CD4-positive, alpha-beta T cell treated with Interleukin-17A for 4 hours (primary cell): Measurements from ENCODE around the gene PNLIPRP2.

Experiments
- DNase-seq: peaks from one replicate; pipeline ENCODE4 v3.0.0-alpha.2; 2020; ENCODE audit warnings: mixed read lengths

Gene PNLIPRP2

GRCh38 chr10:116613471-116613870 is 7.3 kb upstream of the PNLIPRP2 start:
- DNase-seq, result no peak

GRCh38 chr10:116614796-116615195 is 6.0 kb upstream of the PNLIPRP2 start:
- DNase-seq, result no peak

GRCh38 chr10:116615199-116615776 is 5.5 kb upstream of the PNLIPRP2 start:
- no peak for DNase-seq

GRCh38 chr10:116621476-116621875 is 723 bp downstream of the PNLIPRP2 start:
- DNase-seq, result no peak

GRCh38 chr10:116621934-116622655 is 1.3 kb downstream of the PNLIPRP2 start:
- DNase-seq, result no peak

- no peak for DNase-seq
These were observed 5.1 kb downstream of the PNLIPRP2 start for GRCh38 chr10:116625845-116626244.

- no peak for DNase-seq
These were observed 6.1 kb downstream of the PNLIPRP2 start for GRCh38 chr10:116626815-116627214.

GRCh38 chr10:116627386-116627933 is 6.7 kb downstream of the PNLIPRP2 start:
- DNase-seq, result no peak

GRCh38 chr10:116629340-116629739 is 8.6 kb downstream of the PNLIPRP2 start:
- no peak for DNase-seq

- no peak for DNase-seq
These were observed 9.3 kb downstream of the PNLIPRP2 start for GRCh38 chr10:116630020-116630419.

GRCh38 chr10:116631871-116632295 is 11.1 kb downstream of the PNLIPRP2 start:
- DNase-seq, result no peak

GRCh38 chr10:116632596-116633215 is 12.0 kb downstream of the PNLIPRP2 start:
- no peak for DNase-seq

GRCh38 chr10:116633216-116633600 is 12.5 kb downstream of the PNLIPRP2 start:
- no peak for DNase-seq

GRCh38 chr10:116634126-116634975 is 13.6 kb downstream of the PNLIPRP2 start:
- DNase-seq, result no peak

GRCh38 chr10:116636385-116636784 is 15.6 kb downstream of the PNLIPRP2 start:
- DNase-seq, result no peak

- no peak for DNase-seq
These were observed 16.2 kb downstream of the PNLIPRP2 start for GRCh38 chr10:116636976-116637375.

GRCh38 chr10:116637830-116638229 is 17.1 kb downstream of the PNLIPRP2 start:
- DNase-seq, result no peak

GRCh38 chr10:116646502-116646901 is 25.7 kb downstream of the PNLIPRP2 start:
- DNase-seq, result no peak

- no peak for DNase-seq
These were observed 28.1 kb downstream of the PNLIPRP2 start for GRCh38 chr10:116648903-116649302.

- no peak for DNase-seq
These were observed 33.1 kb downstream of the PNLIPRP2 start for GRCh38 chr10:116653885-116654284.

GRCh38 chr10:116654816-116655215 is 34.1 kb downstream of the PNLIPRP2 start:
- no peak for DNase-seq

- no peak for DNase-seq
These were observed 34.8 kb downstream of the PNLIPRP2 start for GRCh38 chr10:116655568-116655967.

GRCh38 chr10:116656044-116656443 is 35.3 kb downstream of the PNLIPRP2 start:
- no peak for DNase-seq
